Prostate gland (tissue), 2 donors: ENCODE measurements around the gene SLC16A5. TPM values are rescaled to one million over a fixed set of nuclear protein-coding genes. Genes with fewer than 3 reads are reported as not detected.

Experiments used
- DNase-seq: peaks from one replicate; pipeline ENCODE4 v3.0.0-alpha.2; 2019; ENCODE audit warnings: low spot score
- H3K27ac ChIP-seq, 2 donors: fragments of 200-600 bp; sonication (generic); 2 replicates each; pipeline ENCODE4 v1.5.1; 2017 to 2019
- H3K27me3 ChIP-seq: fragments of 200-600 bp; sonication (generic); replicated peaks from 2 replicates; pipeline ENCODE4 v1.5.1; 2019; ENCODE audit not compliant: insufficient read depth
- H3K36me3 ChIP-seq, 2 donors: fragments of 200-600 bp; sonication (generic); 1 replicate in 1 of 2; 2 replicates in 1 of 2; pipeline versions ENCODE4 v1.5.1 to v1.8.1; 2017 to 2019
- H3K4me1 ChIP-seq: fragments of 200-600 bp; sonication (generic); replicated peaks from 2 replicates; pipeline ENCODE4 v1.5.1; 2019
- H3K4me3 ChIP-seq, 2 donors: fragments of 200-600 bp; sonication (generic); 2 replicates each; pipeline ENCODE4 v1.5.1; 2017 to 2019
- H3K9me3 ChIP-seq: fragments of 200-600 bp; sonication (generic); 2 replicates; pipeline ENCODE4 v1.5.1; 2017
- CTCF ChIP-seq, 4 experiments: fragments of 200-600 bp in 2 of 4; fragments of 450-650 bp in 2 of 4; sonication (generic) in 2 of 4; IDR thresholded peaks; 1 replicate in 3 of 4; 2 replicates in 1 of 4; pipeline ENCODE4 v1.5.1; 2016 to 2019; ENCODE audit warnings: antibody characterized with exemption in 4 of 4, mild to moderate bottlenecking in 2 of 4, moderate library complexity in 2 of 4
- POLR2A ChIP-seq: fragments of 450-650 bp; IDR thresholded peaks from one replicate; pipeline ENCODE4 v1.6.1; 2016; ENCODE audit warnings: antibody characterized with exemption, mild to moderate bottlenecking
- POLR2AphosphoS5 ChIP-seq: sonication (generic); formaldehyde crosslinking; IDR thresholded peaks from one replicate; pipeline ENCODE4 v1.6.1; 2017; ENCODE audit warnings: antibody characterized with exemption
- WGBS: methylation state at CpG from one replicate; pipeline ENCODE4 v1.1.5; 2018; 5-methylcytosine and 5-hydroxymethylcytosine counted together
- intact Hi-C: fragments of 100-400 bp; cut with DNase I; formaldehyde crosslinking; loops from one replicate; pipeline ENCODE4 v1.14.2; 2022
- total RNA-seq, 2 donors: library from RNA; depleted of rRNA; stranded (reverse); fragments of >200 nt; gene quantifications; one replicate each; pipeline ENCODE4 v1.1.0, GENCODE V29; 2016

SLC16A5 gene
- total RNA-seq, 2 donors from 2014 or later: 65.0 to 66.4 TPM

- Histone ChIP-seq H3K27me3 (no peaks in the 10 kb centered on the region), H3K4me1 (no peaks in the 10 kb centered on the region), H3K36me3 (no peaks in the 10 kb centered on the region), H3K4me3 (no peak overlapping the region), H3K9me3 (no peaks in the 10 kb centered on the region), H3K27ac (no peak overlapping the region)
- DNase-seq: no peak
- intact Hi-C loops: no loop called here
- WGBS: 45% methylated on average over 12 of the region's 12 CpGs
- TF ChIP-seq POLR2AphosphoS5: no peak
- no peak for TF ChIP-seq POLR2A
- no peak for TF ChIP-seq CTCF (IDR thresholded peaks at IDR 0.05)
Measured at GRCh38 chr17:75102385-75102821, 14.6 kb downstream of the SLC16A5 start.

- no peak for DNase-seq
- WGBS: 91% methylated on average over 14 of the region's 14 CpGs
- intact Hi-C loops: no loop called here
- Histone ChIP-seq H3K36me3 (no peaks in the 10 kb centered on the region), H3K9me3 (no peaks in the 10 kb centered on the region), H3K4me3 (no peak overlapping the region), H3K27me3 (no peaks in the 10 kb centered on the region), H3K27ac (no peak overlapping the region), H3K4me1 (no peaks in the 10 kb centered on the region)
- no peak for TF ChIP-seq POLR2A
- no peak for TF ChIP-seq POLR2AphosphoS5
- TF ChIP-seq CTCF (IDR thresholded peaks at IDR 0.05): no peak
Measured at GRCh38 chr17:75103601-75104554, 16.1 kb downstream of the SLC16A5 start.

GRCh38 chr17:75105126-75106080 lies 17.6 kb downstream of the SLC16A5 start:
- Histone ChIP-seq H3K36me3 (no peaks in the 10 kb centered on the region), H3K27ac (peak overlapping the region; percentile 43 to 62), H3K27me3 (no peaks in the 10 kb centered on the region), H3K4me1 (no peaks in the 10 kb centered on the region), H3K9me3 (no peaks in the 10 kb centered on the region), H3K4me3 (no peak overlapping the region)
- peak; percentile 75 to 90 (median 84) for TF ChIP-seq CTCF (IDR thresholded peaks at IDR 0.05)
- peak; percentile 78 for TF ChIP-seq POLR2AphosphoS5
- no peak for TF ChIP-seq POLR2A
- WGBS: 43% methylated on average over 20 of the region's 20 CpGs
- intact Hi-C loops: loop anchor here (5.0 kb wide), 1 partner anchor 143 kb away; no protein-coding TSS in a partner anchor
- DNase-seq: peak; percentile 70

- DNase-seq: no peak
- H3K36me3 ChIP-seq: no peaks in the 10 kb centered on the region
- no peaks in the 10 kb centered on the region for H3K9me3 ChIP-seq
- H3K27ac ChIP-seq: no peak overlapping the region
- 92% methylated on average over 2 of the region's 2 CpGs for WGBS
- H3K27me3 ChIP-seq: no peaks in the 10 kb centered on the region
- H3K4me1 ChIP-seq: no peaks in the 10 kb centered on the region
- TF ChIP-seq POLR2AphosphoS5 (no peak), CTCF (IDR thresholded peaks at IDR 0.05) (no peak), POLR2A (no peak)
- H3K4me3 ChIP-seq: no peak overlapping the region
- intact Hi-C loops: loop anchor here (5.0 kb wide), 1 partner anchor 146 kb away; no protein-coding TSS in a partner anchor
Measured at GRCh38 chr17:75108193-75108592, 20.4 kb downstream of the SLC16A5 start.
